Activated naive CD4-positive, alpha-beta T cell treated with anti-CD3 and anti-CD28 coated beads, Interleukin-2, amount 50 U/mL, for 72 hours (primary cell): ENCODE data around the gene ABCA13. TPM values are rescaled to one million over a fixed set of nuclear protein-coding genes. Genes with fewer than 3 reads are reported as not detected.

Experiments used
- ATAC-seq, 2 donors: fragments of 150-1000 bp; cut with Tn5 transposase; 2 replicates each; pipeline ENCODE4 v1.10.0; 2021; ENCODE audit warnings: mild to moderate bottlenecking in 2 of 2, moderate library complexity in 2 of 2
- DNase-seq, 2 donors: peaks; one replicate each; pipeline ENCODE4 v3.0.0; 2021 to 2022; ENCODE audit warnings: low spot score in 2 of 2
- H3K27ac Mint-ChIP-seq, 2 donors: one replicate each; pipeline ENCODE4 v1.8.0; 2022; ENCODE audit warnings: mild to moderate bottlenecking in 2 of 2, mixed read lengths in 2 of 2
- H3K36me3 Mint-ChIP-seq, 2 donors: one replicate each; pipeline ENCODE4 v1.8.0; 2022; ENCODE audit warnings: mixed read lengths in 2 of 2
- H3K9me3 Mint-ChIP-seq, 2 donors: one replicate each; pipeline ENCODE4 v1.8.0; 2022; ENCODE audit warnings: mixed read lengths in 2 of 2
- total RNA-seq, 2 donors: library from RNA; stranded (reverse); gene quantifications; one replicate each; pipeline ENCODE4 v1.2.3, GENCODE V29; 2022

ABCA13 gene
- total RNA-seq, 2 donors from 2014 or later, result not detected

GRCh38 chr7:48628793-48629349 lies 457.6 kb downstream of the ABCA13 start:
- H3K36me3 Mint-ChIP-seq, result no peaks in the 10 kb centered on the region
- DNase-seq (no peak), ATAC-seq (no peak)
- peaks cover 12% of the 10 kb centered on the region in 2 donors for H3K9me3 Mint-ChIP-seq
- H3K27ac Mint-ChIP-seq, result no peak overlapping the region

- DNase-seq, result no peak
- H3K9me3 Mint-ChIP-seq, result peaks cover 0 to 3% of the 10 kb centered on the region in 2 donors
Observed at GRCh38 chr7:48634116-48634632, 462.9 kb downstream of the ABCA13 start.

GRCh38 chr7:48635796-48636195 lies 464.5 kb downstream of the ABCA13 start:
- Mint-ChIP-seq H3K9me3 (no peaks in the 10 kb centered on the region), H3K27ac (no peak overlapping the region), H3K36me3 (no peaks in the 10 kb centered on the region)
- no peak for DNase-seq
- ATAC-seq, result no peak

More at GRCh38 chr7:48634116-48634632, 462.9 kb downstream of the ABCA13 start:
- ATAC-seq, result no peak
- H3K27ac Mint-ChIP-seq, result no peak overlapping the region
- no peaks in the 10 kb centered on the region for H3K36me3 Mint-ChIP-seq

GRCh38 chr7:48636391-48637015 lies 465.2 kb downstream of the ABCA13 start:
- no peak for DNase-seq
- Mint-ChIP-seq H3K9me3 (no peaks in the 10 kb centered on the region), H3K36me3 (no peaks in the 10 kb centered on the region), H3K27ac (no peak overlapping the region)
- no peak for ATAC-seq

- no peak for DNase-seq
- H3K27ac Mint-ChIP-seq, result no peak overlapping the region
- ATAC-seq, result no peak
- H3K36me3 Mint-ChIP-seq, result no peaks in the 10 kb centered on the region
- H3K9me3 Mint-ChIP-seq, result no peaks in the 10 kb centered on the region
Observed at GRCh38 chr7:48637382-48637781, 466.1 kb downstream of the ABCA13 start.

- Mint-ChIP-seq H3K36me3 (no peaks in the 10 kb centered on the region), H3K27ac (no peak overlapping the region), H3K9me3 (no peaks in the 10 kb centered on the region)
- DNase-seq (no peak), ATAC-seq (no peak)
Observed at GRCh38 chr7:48638041-48638440, 466.8 kb downstream of the ABCA13 start.

- DNase-seq, result no peak
- ATAC-seq, result no peak
- Mint-ChIP-seq H3K27ac (no peak overlapping the region), H3K36me3 (no peaks in the 10 kb centered on the region), H3K9me3 (no peaks in the 10 kb centered on the region)
Observed at GRCh38 chr7:48643431-48644013, 472.3 kb downstream of the ABCA13 start.

GRCh38 chr7:48658138-48658537 lies 486.9 kb downstream of the ABCA13 start:
- H3K27ac Mint-ChIP-seq, result no peak overlapping the region
- ATAC-seq (no peak), DNase-seq (no peak)
- peaks cover 13 to 17% of the 10 kb centered on the region in 2 donors for H3K9me3 Mint-ChIP-seq
- H3K36me3 Mint-ChIP-seq, result no peaks in the 10 kb centered on the region

GRCh38 chr7:48660306-48660870 lies 489.1 kb downstream of the ABCA13 start:
- Mint-ChIP-seq H3K27ac (no peak overlapping the region), H3K36me3 (no peaks in the 10 kb centered on the region), H3K9me3 (peaks cover 7% of the 10 kb centered on the region in 2 donors)
- ATAC-seq, result no peak
- no peak for DNase-seq

- no peak for DNase-seq
- ATAC-seq, result no peak
- Mint-ChIP-seq H3K36me3 (no peaks in the 10 kb centered on the region), H3K27ac (no peak overlapping the region), H3K9me3 (peaks cover 0 to 4% of the 10 kb centered on the region in 2 donors)
Observed at GRCh38 chr7:48664241-48664640, 493.0 kb downstream of the ABCA13 start.

- ATAC-seq (no peak), DNase-seq (no peak)
- Mint-ChIP-seq H3K36me3 (no peaks in the 10 kb centered on the region), H3K9me3 (peaks cover 0 to 4% of the 10 kb centered on the region in 2 donors), H3K27ac (no peak overlapping the region)
Observed at GRCh38 chr7:48665353-48666135, 494.3 kb downstream of the ABCA13 start.

- DNase-seq, result no peak
- Mint-ChIP-seq H3K27ac (no peak overlapping the region), H3K9me3 (no peaks in the 10 kb centered on the region), H3K36me3 (no peaks in the 10 kb centered on the region)
- no peak for ATAC-seq
Observed at GRCh38 chr7:48667407-48667806, 496.1 kb downstream of the ABCA13 start.

- H3K36me3 Mint-ChIP-seq, result no peaks in the 10 kb centered on the region
- ATAC-seq, result no peak
- no peak overlapping the region for H3K27ac Mint-ChIP-seq
- peaks cover 6 to 17% of the 10 kb centered on the region in 2 donors for H3K9me3 Mint-ChIP-seq
- DNase-seq, result no peak
Observed at GRCh38 chr7:48671656-48672055, 500.4 kb downstream of the ABCA13 start.

GRCh38 chr7:48681006-48681405 lies 509.7 kb downstream of the ABCA13 start:
- H3K27ac Mint-ChIP-seq, result no peak overlapping the region
- H3K36me3 Mint-ChIP-seq, result peaks cover 0 to 10% of the 10 kb centered on the region in 2 donors

GRCh38 chr7:48691788-48692187 lies 520.5 kb downstream of the ABCA13 start:
- no peak for DNase-seq
- peaks cover 6 to 9% of the 10 kb centered on the region in 2 donors for H3K9me3 Mint-ChIP-seq
- H3K27ac Mint-ChIP-seq, result no peak overlapping the region
- no peaks in the 10 kb centered on the region for H3K36me3 Mint-ChIP-seq
- no peak for ATAC-seq

More at GRCh38 chr7:48681006-48681405, 509.7 kb downstream of the ABCA13 start:
- H3K9me3 Mint-ChIP-seq, result peaks cover 1 to 2% of the 10 kb centered on the region in 2 donors
- DNase-seq (no peak), ATAC-seq (no peak)
